Measurements from ENCODE around the gene STAC3. TPM values are rescaled to one million over a fixed set of nuclear protein-coding genes. Genes with fewer than 3 reads are reported as not detected.

The STAC3 gene
- total and polyA plus RNA-seq, 4 donors = 0.82 to 5.8 (median 4.1) TPM

GRCh38 chr12:57234571-57235016 lies 16.4 kb downstream of the STAC3 start:
- 85 to 86% methylated on average over 10 of the region's 10 CpGs for WGBS, 2 donors
- intact Hi-C loops (cut with DNase I) = no loop called here
- H3K4me1 ChIP-seq (ENCODE audit: control insufficient read depth in 1 of 2, insufficient read depth in 2 of 2, low read length in 2 of 2) = no peaks in the 10 kb centered on the region
- no peak for ATAC-seq (ENCODE audit: low FRiP score)
- no peak overlapping the region for H3K27ac ChIP-seq (ENCODE audit: low read depth in 1 of 2, low read length in 2 of 2)
- peak; percentile 39 to 68 for DNase-seq
- no peaks in the 10 kb centered on the region for H3K9me3 ChIP-seq (ENCODE audit: control insufficient read depth, low read length)
- no peak overlapping the region for H3K4me3 ChIP-seq (ENCODE audit: low read length in 2 of 2)
- no peaks in the 10 kb centered on the region for H3K27me3 ChIP-seq (ENCODE audit: control insufficient read depth in 1 of 2, insufficient read depth in 2 of 2, low read length in 1 of 2)
- H3K36me3 ChIP-seq (ENCODE audit: control insufficient read depth in 1 of 2, insufficient read depth in 2 of 2, low read length in 1 of 2) = peaks cover 0 to 9% of the 10 kb centered on the region in 2 donors

DNA sequence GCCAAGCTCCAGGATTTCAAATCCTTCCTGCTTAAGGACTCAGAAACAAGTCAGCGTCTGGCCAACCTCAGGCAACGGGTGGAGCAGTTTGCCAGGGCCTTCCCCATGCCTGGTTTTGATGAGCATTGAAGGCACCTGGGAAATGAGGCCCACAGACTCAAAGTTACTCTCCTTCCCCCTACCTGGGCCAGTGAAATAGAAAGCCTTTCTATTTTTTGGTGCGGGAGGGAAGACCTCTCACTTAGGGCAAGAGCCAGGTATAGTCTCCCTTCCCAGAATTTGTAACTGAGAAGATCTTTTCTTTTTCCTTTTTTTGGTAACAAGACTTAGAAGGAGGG lies 16.8 kb downstream of the STAC3 start:
- intact Hi-C loops (cut with DNase I) = no loop called here
- H3K4me1 ChIP-seq (ENCODE audit: control insufficient read depth in 1 of 2, insufficient read depth in 2 of 2, low read length in 2 of 2) = no peaks in the 10 kb centered on the region
- H3K4me3 ChIP-seq (ENCODE audit: low read length in 2 of 2) = no peak overlapping the region
- peaks cover 0 to 9% of the 10 kb centered on the region in 2 donors for H3K36me3 ChIP-seq (ENCODE audit: control insufficient read depth in 1 of 2, insufficient read depth in 2 of 2, low read length in 1 of 2)
- no peak overlapping the region for H3K27ac ChIP-seq (ENCODE audit: low read depth in 1 of 2, low read length in 2 of 2)
- DNase-seq = no peak
- ATAC-seq (ENCODE audit: low FRiP score) = no peak
- 87 to 90% methylated on average over 3 of the region's 3 CpGs for WGBS, 2 donors
- H3K9me3 ChIP-seq (ENCODE audit: control insufficient read depth, low read length) = no peaks in the 10 kb centered on the region
- no peaks in the 10 kb centered on the region for H3K27me3 ChIP-seq (ENCODE audit: control insufficient read depth in 1 of 2, insufficient read depth in 2 of 2, low read length in 1 of 2)

- WGBS, 2 donors = 87 to 90% methylated on average over 15 of the region's 15 CpGs
- Histone ChIP-seq H3K4me3 (ENCODE audit: low read length in 2 of 2) (no peak overlapping the region), H3K27ac (ENCODE audit: low read depth in 1 of 2, low read length in 2 of 2) (no peak overlapping the region), H3K27me3 (ENCODE audit: control insufficient read depth in 1 of 2, insufficient read depth in 2 of 2, low read length in 1 of 2) (no peaks in the 10 kb centered on the region), H3K36me3 (ENCODE audit: control insufficient read depth in 1 of 2, insufficient read depth in 2 of 2, low read length in 1 of 2) (peaks cover 0 to 9% of the 10 kb centered on the region in 2 donors), H3K4me1 (ENCODE audit: control insufficient read depth in 1 of 2, insufficient read depth in 2 of 2, low read length in 2 of 2) (no peaks in the 10 kb centered on the region), H3K9me3 (ENCODE audit: control insufficient read depth, low read length) (no peaks in the 10 kb centered on the region)
- DNase-seq = peak in 1 of 2 donors; percentile 62
- ATAC-seq (ENCODE audit: low FRiP score) = no peak
- intact Hi-C loops (cut with DNase I) = no loop called here
Observed at GRCh38 chr12:57233357-57234232, 17.4 kb downstream of the STAC3 start.

- H3K9me3 ChIP-seq (ENCODE audit: control insufficient read depth, low read length) = no peaks in the 10 kb centered on the region
- H3K27me3 ChIP-seq (ENCODE audit: control insufficient read depth in 1 of 2, insufficient read depth in 2 of 2, low read length in 1 of 2) = no peaks in the 10 kb centered on the region
- 82 to 88% methylated on average over 19 of the region's 19 CpGs for WGBS, 2 donors
- H3K36me3 ChIP-seq (ENCODE audit: control insufficient read depth in 1 of 2, insufficient read depth in 2 of 2, low read length in 1 of 2) = peaks cover 0 to 9% of the 10 kb centered on the region in 2 donors
- ATAC-seq (ENCODE audit: low FRiP score) (no peak), DNase-seq (peak in 1 of 2 donors; percentile 64)
- intact Hi-C loops (cut with DNase I) = no loop called here
- H3K4me3 ChIP-seq (ENCODE audit: low read length in 2 of 2) = no peak overlapping the region
- H3K27ac ChIP-seq (ENCODE audit: low read depth in 1 of 2, low read length in 2 of 2) = no peak overlapping the region
- no peaks in the 10 kb centered on the region for H3K4me1 ChIP-seq (ENCODE audit: control insufficient read depth in 1 of 2, insufficient read depth in 2 of 2, low read length in 2 of 2)
Observed at GRCh38 chr12:57232156-57232756, 18.7 kb downstream of the STAC3 start.

GRCh38 chr12:57231276-57232021 lies 19.5 kb downstream of the STAC3 start:
- Histone ChIP-seq H3K9me3 (ENCODE audit: control insufficient read depth, low read length) (no peaks in the 10 kb centered on the region), H3K4me1 (ENCODE audit: control insufficient read depth in 1 of 2, insufficient read depth in 2 of 2, low read length in 2 of 2) (no peaks in the 10 kb centered on the region), H3K4me3 (ENCODE audit: low read length in 2 of 2) (no peak overlapping the region), H3K27ac (ENCODE audit: low read depth in 1 of 2, low read length in 2 of 2) (no peak overlapping the region), H3K27me3 (ENCODE audit: control insufficient read depth in 1 of 2, insufficient read depth in 2 of 2, low read length in 1 of 2) (no peaks in the 10 kb centered on the region), H3K36me3 (ENCODE audit: control insufficient read depth in 1 of 2, insufficient read depth in 2 of 2, low read length in 1 of 2) (peaks cover 0 to 9% of the 10 kb centered on the region in 2 donors)
- intact Hi-C loops (cut with DNase I) = no loop called here
- DNase-seq (peak in 1 of 2 donors; percentile 47), ATAC-seq (ENCODE audit: low FRiP score) (no peak)
- 90 to 93% methylated on average over 13 of the region's 13 CpGs for WGBS, 2 donors

DNA sequence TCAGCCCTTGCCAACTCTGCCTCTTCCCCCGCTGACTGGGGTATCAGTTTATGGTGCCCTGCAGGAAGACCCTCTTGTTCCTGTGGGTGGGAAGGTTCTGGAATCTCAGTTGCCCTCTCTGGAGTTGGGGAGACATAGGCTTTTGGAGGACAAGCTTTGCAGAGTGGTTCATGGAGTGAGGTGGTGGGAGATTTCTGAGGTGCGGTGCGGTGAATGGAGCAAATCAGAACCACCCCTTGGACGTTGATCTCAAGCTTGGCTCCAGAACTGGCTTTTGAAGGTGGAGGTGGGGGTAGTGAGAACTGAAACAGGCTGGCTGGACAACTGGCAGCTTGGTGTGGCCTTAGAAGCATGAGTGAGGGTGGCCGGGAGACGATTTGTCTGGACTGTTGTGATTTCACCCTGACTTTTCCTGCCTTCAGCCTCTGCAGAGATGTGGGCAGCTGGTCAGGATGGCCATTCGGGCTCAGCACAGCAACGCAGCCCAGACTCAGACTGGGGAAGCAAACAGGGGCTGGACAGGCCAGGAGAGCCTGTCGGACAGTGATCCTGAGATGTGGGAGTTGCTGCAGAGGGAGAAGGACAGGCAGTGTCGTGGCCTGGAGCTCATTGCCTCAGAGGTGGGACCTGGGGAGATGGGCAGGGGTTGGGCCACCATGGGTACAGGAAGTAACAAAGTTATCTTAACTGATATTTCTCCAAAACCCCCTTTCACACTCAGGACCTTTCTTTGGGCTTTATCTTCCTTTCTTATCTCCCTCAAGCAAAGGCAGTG lies 20.4 kb downstream of the STAC3 start:
- H3K9me3 ChIP-seq (ENCODE audit: control insufficient read depth, low read length) = no peaks in the 10 kb centered on the region
- DNase-seq = peak in 1 of 2 donors; percentile 36
- H3K4me1 ChIP-seq (ENCODE audit: control insufficient read depth in 1 of 2, insufficient read depth in 2 of 2, low read length in 2 of 2) = no peaks in the 10 kb centered on the region
- ATAC-seq (ENCODE audit: low FRiP score) = no peak
- intact Hi-C loops (cut with DNase I) = no loop called here
- peaks cover 0 to 9% of the 10 kb centered on the region in 2 donors for H3K36me3 ChIP-seq (ENCODE audit: control insufficient read depth in 1 of 2, insufficient read depth in 2 of 2, low read length in 1 of 2)
- no peak overlapping the region for H3K27ac ChIP-seq (ENCODE audit: low read depth in 1 of 2, low read length in 2 of 2)
- WGBS, 2 donors = 22% methylated on average over 10 of the region's 10 CpGs
- H3K4me3 ChIP-seq (ENCODE audit: low read length in 2 of 2) = peak overlapping the region; percentile 41 to 47
- no peaks in the 10 kb centered on the region for H3K27me3 ChIP-seq (ENCODE audit: control insufficient read depth in 1 of 2, insufficient read depth in 2 of 2, low read length in 1 of 2)

GRCh38 chr12:57229634-57230380 lies 21.2 kb downstream of the STAC3 start, which contains the start of gene SHMT2:
SHMT2 (plus strand) TSS chr12:57229711; CDS start chr12:57229779, 68 bp downstream.
- Histone ChIP-seq H3K4me3 (ENCODE audit: low read length in 2 of 2) (peak within 1 kb of the TSS; percentile 41 to 47), H3K4me1 (ENCODE audit: control insufficient read depth in 1 of 2, insufficient read depth in 2 of 2, low read length in 2 of 2) (no peaks in the 10 kb centered on the region), H3K36me3 (ENCODE audit: control insufficient read depth in 1 of 2, insufficient read depth in 2 of 2, low read length in 1 of 2) (peaks cover 0 to 9% of the 10 kb centered on the region in 2 donors), H3K27ac (ENCODE audit: low read depth in 1 of 2, low read length in 2 of 2) (peak within 1 kb of the TSS in 1 of 2 donors; percentile 69), H3K27me3 (ENCODE audit: control insufficient read depth in 1 of 2, insufficient read depth in 2 of 2, low read length in 1 of 2) (no peaks in the 10 kb centered on the region), H3K9me3 (ENCODE audit: control insufficient read depth, low read length) (no peaks in the 10 kb centered on the region)
- 0 to 1% methylated on average over 42 of the region's 42 CpGs for WGBS, 2 donors
- DNase-seq = peak; percentile 97 to 98
- peak; percentile 82 for ATAC-seq (ENCODE audit: low FRiP score)
- intact Hi-C loops (cut with DNase I) = no loop called here
